ENCODE data around the gene GIGYF2. TPM values are rescaled to one million over a fixed set of nuclear protein-coding genes. Genes with fewer than 3 reads are reported as not detected.

The GIGYF2 gene
- total RNA-seq, 6 donors from 2014 or later, result 54.7 to 127 (median 70.8) TPM

DNA sequence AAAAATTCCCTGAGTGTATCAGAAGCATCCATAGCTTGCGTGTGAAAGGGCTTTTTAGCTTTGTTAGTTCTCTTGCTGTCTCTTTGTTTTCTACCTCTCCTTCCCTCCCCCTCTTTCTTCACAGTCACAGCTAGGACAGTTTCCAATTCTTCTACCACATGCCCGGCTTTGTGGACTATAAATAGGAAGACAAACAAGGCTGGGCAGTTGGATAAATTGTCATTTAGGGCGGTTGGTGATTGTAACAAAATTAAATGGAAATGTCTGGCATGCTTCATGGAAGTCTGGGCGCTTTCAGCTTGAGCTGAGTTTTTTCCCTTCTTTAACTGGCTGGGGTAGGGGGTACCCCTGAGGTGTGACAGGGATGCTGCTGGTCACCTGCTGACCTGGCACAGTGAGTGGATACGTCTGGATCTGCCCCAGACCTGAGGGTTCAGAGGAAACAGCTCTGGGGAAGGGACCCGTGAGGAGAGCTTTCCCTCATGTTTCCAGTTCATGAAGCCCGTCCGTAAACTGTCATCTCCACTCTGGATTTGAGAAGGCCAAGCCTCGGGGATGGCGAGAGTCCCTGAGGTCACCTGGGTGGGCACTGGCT is 29.0 kb upstream of the GIGYF2 start:
- peaks cover 0 to 7% (median 2%) of the 10 kb centered on the region in 4 donors for H3K4me1 ChIP-seq
- TF ChIP-seq POLR2A (IDR thresholded peaks at IDR 0.05), result no peak
- TF ChIP-seq, protein P1, sequence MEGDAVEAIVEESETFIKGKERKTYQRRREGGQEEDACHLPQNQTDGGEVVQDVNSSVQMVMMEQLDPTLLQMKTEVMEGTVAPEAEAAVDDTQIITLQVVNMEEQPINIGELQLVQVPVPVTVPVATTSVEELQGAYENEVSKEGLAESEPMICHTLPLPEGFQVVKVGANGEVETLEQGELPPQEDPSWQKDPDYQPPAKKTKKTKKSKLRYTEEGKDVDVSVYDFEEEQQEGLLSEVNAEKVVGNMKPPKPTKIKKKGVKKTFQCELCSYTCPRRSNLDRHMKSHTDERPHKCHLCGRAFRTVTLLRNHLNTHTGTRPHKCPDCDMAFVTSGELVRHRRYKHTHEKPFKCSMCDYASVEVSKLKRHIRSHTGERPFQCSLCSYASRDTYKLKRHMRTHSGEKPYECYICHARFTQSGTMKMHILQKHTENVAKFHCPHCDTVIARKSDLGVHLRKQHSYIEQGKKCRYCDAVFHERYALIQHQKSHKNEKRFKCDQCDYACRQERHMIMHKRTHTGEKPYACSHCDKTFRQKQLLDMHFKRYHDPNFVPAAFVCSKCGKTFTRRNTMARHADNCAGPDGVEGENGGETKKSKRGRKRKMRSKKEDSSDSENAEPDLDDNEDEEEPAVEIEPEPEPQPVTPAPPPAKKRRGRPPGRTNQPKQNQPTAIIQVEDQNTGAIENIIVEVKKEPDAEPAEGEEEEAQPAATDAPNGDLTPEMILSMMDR (IDR thresholded peaks at IDR 0.05), result no peak
- no peak for TF ChIP-seq EP300 (IDR thresholded peaks at IDR 0.05)
- no peak for TF ChIP-seq POLR2AphosphoS5 (IDR thresholded peaks at IDR 0.05)
- WGBS, 2 donors, result 82 to 87% methylated on average over 10 of the region's 10 CpGs
- ATAC-seq (ENCODE audit: low FRiP score in 2 of 2) (no peak), DNase-seq (no peak)
- no peaks in the 10 kb centered on the region for H3K9me3 ChIP-seq
- no peaks in the 10 kb centered on the region for H3K36me3 ChIP-seq
- H3K27ac ChIP-seq, result no peak overlapping the region
- H3K4me3 ChIP-seq, result no peak overlapping the region
- no peaks in the 10 kb centered on the region for H3K27me3 ChIP-seq

DNA sequence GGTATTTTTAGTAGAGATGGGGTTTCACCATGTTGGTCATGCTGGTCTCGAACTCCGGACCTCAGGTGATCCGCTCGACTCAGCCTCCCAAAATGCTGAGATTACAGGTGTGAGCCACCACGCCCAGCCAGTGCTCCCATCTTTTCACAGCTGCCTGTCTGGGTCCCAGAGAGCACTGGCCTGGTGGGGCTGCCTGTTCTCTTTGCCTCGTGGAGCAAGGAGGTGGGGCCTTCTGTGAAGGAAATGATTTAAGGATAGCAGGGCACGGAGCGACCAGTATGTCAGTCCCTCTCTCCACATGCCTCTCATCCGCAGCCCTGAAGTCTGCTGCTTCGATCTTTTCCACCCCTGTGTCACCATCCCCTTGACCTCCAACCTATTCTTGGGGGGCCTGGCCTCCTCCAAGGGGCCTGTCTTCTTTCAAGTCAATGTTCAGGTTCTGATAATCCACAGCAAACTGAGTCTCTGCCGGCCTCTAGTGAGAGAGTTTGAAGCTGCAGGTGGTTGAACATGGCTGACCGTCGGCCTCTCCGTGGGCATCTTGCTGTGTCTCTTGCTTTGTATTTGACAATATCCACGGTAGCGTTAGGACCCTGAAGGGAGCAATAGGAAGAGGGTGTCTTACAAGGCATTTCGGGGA is 28.2 kb upstream of the GIGYF2 start:
- Histone ChIP-seq H3K36me3 (no peaks in the 10 kb centered on the region), H3K4me1 (peaks cover 0 to 8% (median 2%) of the 10 kb centered on the region in 4 donors), H3K27me3 (no peaks in the 10 kb centered on the region), H3K27ac (no peak overlapping the region), H3K9me3 (no peaks in the 10 kb centered on the region), H3K4me3 (no peak overlapping the region)
- DNase-seq, result no peak
- TF ChIP-seq, protein P1 (IDR thresholded peaks at IDR 0.05), result peak in 3 of 6 experiments; percentile 10 to 16 (median 14)
- TF ChIP-seq EP300 (IDR thresholded peaks at IDR 0.05), result no peak
- TF ChIP-seq POLR2AphosphoS5 (IDR thresholded peaks at IDR 0.05), result no peak
- TF ChIP-seq POLR2A (IDR thresholded peaks at IDR 0.05), result no peak
- WGBS, 2 donors, result 63 to 68% methylated on average over 17 of the region's 17 CpGs
- peak in 1 of 2 donors; percentile 43 for ATAC-seq (ENCODE audit: low FRiP score in 2 of 2)

DNA sequence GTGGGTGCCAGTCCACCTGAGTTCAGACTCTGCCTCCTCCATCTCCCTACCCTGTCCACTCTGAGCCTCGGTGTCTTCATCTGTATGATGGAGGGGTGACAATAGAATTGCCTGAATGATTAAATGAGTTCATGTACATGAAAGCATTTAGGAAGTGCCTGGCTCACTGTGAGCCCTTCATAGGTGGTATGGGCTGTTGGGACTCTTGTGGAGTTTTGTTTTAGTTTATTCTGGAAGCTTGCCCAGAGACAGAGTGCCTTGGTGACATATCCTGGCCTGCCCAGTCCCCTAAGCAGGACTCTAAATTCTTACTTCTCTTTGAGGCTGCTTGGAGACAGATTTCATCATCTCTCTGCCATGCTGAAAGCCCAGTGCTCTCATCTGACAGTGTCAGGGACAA is 24.5 kb upstream of the GIGYF2 start:
- H3K27ac ChIP-seq, result no peak overlapping the region
- DNase-seq (peak in 1 of 2 donors; percentile 36), ATAC-seq (ENCODE audit: low FRiP score in 2 of 2) (peak in 1 of 2 donors; percentile 56)
- no peaks in the 10 kb centered on the region for H3K27me3 ChIP-seq
- H3K36me3 ChIP-seq, result no peaks in the 10 kb centered on the region
- no peak overlapping the region for H3K4me3 ChIP-seq
- peaks cover 0 to 8% (median 2%) of the 10 kb centered on the region in 4 donors for H3K4me1 ChIP-seq
- 78% methylated on average over 1 of the region's 1 CpG; no CpG with 5 or more reads in 1 of the 2 donors for WGBS, 2 donors
- TF ChIP-seq POLR2AphosphoS5 (IDR thresholded peaks at IDR 0.05) (no peak), EP300 (IDR thresholded peaks at IDR 0.05) (no peak), POLR2A (IDR thresholded peaks at IDR 0.05) (no peak)
- TF ChIP-seq, protein P1 (IDR thresholded peaks at IDR 0.05), result no peak
- no peaks in the 10 kb centered on the region for H3K9me3 ChIP-seq

DNA sequence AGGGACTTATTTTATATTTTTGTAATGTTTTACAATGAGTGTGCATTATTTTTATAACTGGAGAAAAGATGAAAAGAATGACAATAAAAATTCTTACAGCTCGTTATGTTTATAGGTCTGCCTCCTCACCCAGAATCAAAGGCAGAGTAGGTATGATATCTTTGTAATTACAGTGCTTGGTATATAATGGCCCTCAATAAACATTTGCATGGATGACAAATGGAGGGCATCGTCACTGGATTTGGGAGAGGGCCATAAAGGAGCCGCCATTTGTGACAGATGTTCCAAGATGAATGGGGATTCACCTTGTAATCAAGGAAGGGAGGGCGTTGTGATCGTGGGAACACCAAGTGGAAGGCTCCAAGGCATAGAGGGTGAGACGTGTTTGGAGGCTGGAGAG is 22.6 kb upstream of the GIGYF2 start:
- DNase-seq, result no peak
- Histone ChIP-seq H3K4me3 (no peak overlapping the region), H3K27me3 (no peaks in the 10 kb centered on the region), H3K36me3 (no peaks in the 10 kb centered on the region), H3K9me3 (no peaks in the 10 kb centered on the region), H3K4me1 (peaks cover 0 to 5% (median 2%) of the 10 kb centered on the region in 4 donors), H3K27ac (no peak overlapping the region)
- 79 to 81% methylated on average over 6 of the region's 6 CpGs for WGBS, 2 donors
- no peak for ATAC-seq (ENCODE audit: low FRiP score in 2 of 2)
- TF ChIP-seq EP300 (IDR thresholded peaks at IDR 0.05) (no peak), POLR2A (IDR thresholded peaks at IDR 0.05) (no peak), POLR2AphosphoS5 (IDR thresholded peaks at IDR 0.05) (no peak)
- TF ChIP-seq, protein P1 (IDR thresholded peaks at IDR 0.05), result no peak
